Measurements from ENCODE around the gene HSPA1A.
A peak's percentile ranks its signal among the peaks of the same experiment; 100 is the strongest.

HSPA1A gene

GRCh38 chr6:31815025-31815838, at the start of gene HSPA1A, which contains the start of gene HSPA1L:
TSS of gene HSPA1A (plus strand) at chr6:31815543. CDS start at chr6:31815757, 214 bp downstream.
TSS of gene HSPA1L (minus strand) at chr6:31815283. CDS start at chr6:31811972, 3,311 bp downstream.
- peak; percentile 49 for DNase-seq (ENCODE audit: low read depth)

GRCh38 chr6:31765559-31765909, 49.8 kb upstream of the HSPA1A start:
- DNase-seq (ENCODE audit: low read depth): no peak

GRCh38 chr6:31765910-31766794, 49.2 kb upstream of the HSPA1A start:
- DNase-seq (ENCODE audit: low read depth): no peak

GRCh38 chr6:31767096-31767645, 48.2 kb upstream of the HSPA1A start:
- no peak for DNase-seq (ENCODE audit: low read depth)

GRCh38 chr6:31768363-31769257, 46.7 kb upstream of the HSPA1A start:
- no peak for DNase-seq (ENCODE audit: low read depth)

- DNase-seq (ENCODE audit: low read depth): peak; percentile 75
Measured at GRCh38 chr6:31769684-31770371, 45.5 kb upstream of the HSPA1A start.

- no peak for DNase-seq (ENCODE audit: low read depth)
Measured at GRCh38 chr6:31770860-31771259, 44.5 kb upstream of the HSPA1A start.

GRCh38 chr6:31771992-31772358, 43.4 kb upstream of the HSPA1A start:
- no peak for DNase-seq (ENCODE audit: low read depth)

GRCh38 chr6:31775184-31775583, 40.2 kb upstream of the HSPA1A start:
- no peak for DNase-seq (ENCODE audit: low read depth)

- DNase-seq (ENCODE audit: low read depth): no peak
Measured at GRCh38 chr6:31775633-31776484, 39.5 kb upstream of the HSPA1A start.

GRCh38 chr6:31776485-31776988, 38.8 kb upstream of the HSPA1A start:
- no peak for DNase-seq (ENCODE audit: low read depth)

GRCh38 chr6:31776989-31777666, 38.2 kb upstream of the HSPA1A start, which contains the start of gene VWA7:
TSS of gene VWA7 (minus strand) at chr6:31777328. CDS start at chr6:31776779, 549 bp downstream.
- peak; percentile 53 for DNase-seq (ENCODE audit: low read depth)

GRCh38 chr6:31777667-31778050, 37.7 kb upstream of the HSPA1A start:
- DNase-seq (ENCODE audit: low read depth): no peak

GRCh38 chr6:31778193-31778592, 37.1 kb upstream of the HSPA1A start:
- DNase-seq (ENCODE audit: low read depth): no peak

GRCh38 chr6:31778999-31779885, 36.1 kb upstream of the HSPA1A start:
- DNase-seq (ENCODE audit: low read depth): no peak

GRCh38 chr6:31779908-31780307, 35.4 kb upstream of the HSPA1A start:
- DNase-seq (ENCODE audit: low read depth): no peak

- DNase-seq (ENCODE audit: low read depth): no peak
Measured at GRCh38 chr6:31780507-31781243, 34.7 kb upstream of the HSPA1A start.
